Panc1 (cell line): ENCODE results near the gene PREP. TPM values are rescaled to one million over a fixed set of nuclear protein-coding genes. Genes with fewer than 3 reads are reported as not detected.

Experiments
- ATAC-seq: fragments of 200-7000 bp; cut with Tn5 transposase; 2 replicates; pipeline ENCODE4 v1.9.1; 2020; ENCODE audit warnings: mild to moderate bottlenecking, moderate library complexity
- BruUV-seq: library from RNA; stranded (reverse); fragments of 400-500 nt; replicated peaks from 2 replicates; lab custom pipeline; 2021; lab: Mats Ljungman, UMichigan
- CTCF ChIA-PET: fragments of 300-600 bp; sonication (Branson Sonifier 250); formaldehyde crosslinking; loops from one replicate; lab custom pipeline; 2022; ENCODE audit warnings: antibody characterized with exemption; lab: Charles Lee
- POLR2A ChIA-PET: fragments of 300-600 bp; sonication (Branson Sonifier 250); formaldehyde crosslinking; loops from one replicate; lab custom pipeline; 2022; ENCODE audit warnings: antibody characterized with exemption; lab: Charles Lee
- DNase-seq: peaks from one replicate; pipeline ENCODE4 v3.0.0-alpha.2; 2010; ENCODE audit warnings: low read depth, low spot score
- H3K27ac ChIP-seq: 2 replicates; pipeline ENCODE4 v1.5.1; 2011; ENCODE audit warnings: mild to moderate bottlenecking, low read length, inconsistent platforms
- H3K27me3 ChIP-seq: fragments of 200-500 bp; sonication (Bioruptor generic); 2 replicates; pipeline ENCODE4 v1.6.0; 2014; ENCODE audit warnings: low read length, inconsistent platforms; ENCODE audit not compliant: control insufficient read depth, insufficient read depth
- H3K36me3 ChIP-seq: fragments of 200-500 bp; sonication (Bioruptor generic); 2 replicates; pipeline ENCODE4 v1.5.1; 2014; ENCODE audit warnings: inconsistent platforms, mild to moderate bottlenecking, low read length, moderate library complexity; ENCODE audit not compliant: control insufficient read depth, insufficient read depth
- H3K4me1 ChIP-seq: 2 replicates; pipeline ENCODE4 v1.5.1; 2011; ENCODE audit warnings: inconsistent platforms, mild to moderate bottlenecking, low read length, moderate library complexity; ENCODE audit not compliant: control insufficient read depth, insufficient read depth
- H3K4me3 ChIP-seq, 2 experiments: 2 replicates each; pipeline ENCODE4 v1.5.1; 2011 to 2012; ENCODE audit warnings: low read depth in 2 of 2, low read length in 2 of 2, mild to moderate bottlenecking in 2 of 2, inconsistent platforms in 1 of 2, moderate library complexity in 1 of 2
- H3K9me3 ChIP-seq: fragments of 200-500 bp; sonication (Bioruptor generic); 2 replicates; pipeline ENCODE4 v1.5.1; 2014; ENCODE audit warnings: low read depth, mild to moderate bottlenecking, inconsistent platforms, low read length, moderate library complexity; ENCODE audit not compliant: control insufficient read depth, insufficient read depth
- POLR2AphosphoS5 ChIP-seq: IDR thresholded peaks from 2 replicates; pipeline ENCODE4 v1.6.1; 2012; ENCODE audit warnings: mild to moderate bottlenecking, low read depth, low read length, moderate library complexity
- SIN3A ChIP-seq: IDR thresholded peaks from 2 replicates; pipeline ENCODE4 v1.6.1; 2012; ENCODE audit warnings: low read depth, mild to moderate bottlenecking, low read length, moderate library complexity, borderline replicate concordance; ENCODE audit not compliant: insufficient read depth
- TCF7L2 ChIP-seq: IDR thresholded peaks from 2 replicates; pipeline ENCODE4 v1.6.1; 2011; ENCODE audit warnings: mild to moderate bottlenecking, low read depth, low read length, inconsistent platforms
- in situ Hi-C: cut with HindIII; loops from 2 replicates; pipeline ENCODE4 v1.10.0; 2016; ENCODE audit warnings: low sequenced_read_pairs, low pct_unique_long_range_greater_than_20kb
- intact Hi-C: fragments of 100-400 bp; cut with micrococcal nuclease; formaldehyde crosslinking; loops from one replicate; pipeline ENCODE4 v1.10.0; 2022; ENCODE audit not compliant: unreplicated experiment
- total RNA-seq: library from RNA; stranded (reverse); gene quantifications from one replicate; pipeline ENCODE4 v1.2.1, GENCODE V29; 2021; ENCODE audit not compliant: unreplicated experiment
- TF ChIP-seq, protein P1 (sequence below), 2 experiments: IDR thresholded peaks; 2 replicates each; pipeline ENCODE4 v1.6.1; 2011 to 2012; ENCODE audit warnings: low read depth in 2 of 2, control low read depth in 1 of 2, low read length in 1 of 2, mild to moderate bottlenecking in 1 of 2, moderate library complexity in 1 of 2; ENCODE audit not compliant: insufficient read depth in 1 of 2
- TF ChIP-seq, protein P2 (sequence below): fragments of 450-650 bp; IDR thresholded peaks from 2 replicates; pipeline ENCODE4 v1.5.1; 2017; ENCODE audit warnings: mild to moderate bottlenecking

PREP gene
- total RNA-seq, 1 experiment from 2014 or later: 50.4 TPM

DNA sequence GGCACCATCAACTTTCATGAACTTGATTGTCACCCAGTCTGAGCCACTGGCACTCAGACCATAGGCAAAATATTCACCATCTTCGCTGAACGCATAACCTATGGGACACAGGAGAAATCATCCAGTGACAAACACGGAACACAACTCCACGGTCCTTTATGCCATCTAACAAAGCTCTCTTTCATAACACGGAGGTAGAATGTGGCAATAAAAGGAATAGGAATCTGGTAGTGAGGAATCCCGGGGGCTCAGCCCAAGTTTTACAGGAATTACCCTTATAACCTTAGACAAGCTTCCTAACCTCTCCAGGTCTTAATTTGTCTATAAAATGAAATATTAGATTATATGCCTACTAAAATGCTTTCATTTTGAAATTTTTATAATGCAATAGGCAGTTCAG lies 29.4 kb downstream of the PREP start:
- peaks cover 19% of the 10 kb centered on the region; the same call in 1 of the 2 replicates for H3K36me3 ChIP-seq
- no TSS peak for BruUV-seq
- H3K4me3 ChIP-seq: no peak overlapping the region

DNA sequence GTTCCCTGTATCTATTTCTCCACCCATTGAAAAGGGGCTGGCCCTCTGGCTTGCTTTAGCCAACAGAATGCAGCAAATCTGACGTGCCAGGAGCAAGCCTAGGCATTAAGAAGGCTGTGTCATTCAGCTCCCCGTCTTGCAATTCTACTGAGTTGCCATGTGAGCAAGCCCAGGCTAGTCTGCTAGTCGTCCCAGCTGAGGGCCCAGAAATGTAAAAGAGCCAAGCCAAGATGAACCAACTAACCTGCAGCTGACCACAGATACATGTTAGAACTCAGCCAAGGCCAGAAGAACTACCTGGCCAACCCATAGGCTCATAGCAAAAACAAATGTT lies 30.1 kb downstream of the PREP start:
- in situ Hi-C loops: no loop called here
- POLR2A ChIA-PET: no interaction called here

More for the DNA sequence above, 29.4 kb downstream of the PREP start:
- in situ Hi-C loops: no loop called here
- ChIA-PET POLR2A (no interaction called here), CTCF (interaction anchor here (1.2 kb wide), 1 partner anchor 29 kb away, joined by 3 read pairs; the partner anchor contains the start of gene PREP)
- TF ChIP-seq SIN3A: no peak
- TF ChIP-seq, protein P1, sequence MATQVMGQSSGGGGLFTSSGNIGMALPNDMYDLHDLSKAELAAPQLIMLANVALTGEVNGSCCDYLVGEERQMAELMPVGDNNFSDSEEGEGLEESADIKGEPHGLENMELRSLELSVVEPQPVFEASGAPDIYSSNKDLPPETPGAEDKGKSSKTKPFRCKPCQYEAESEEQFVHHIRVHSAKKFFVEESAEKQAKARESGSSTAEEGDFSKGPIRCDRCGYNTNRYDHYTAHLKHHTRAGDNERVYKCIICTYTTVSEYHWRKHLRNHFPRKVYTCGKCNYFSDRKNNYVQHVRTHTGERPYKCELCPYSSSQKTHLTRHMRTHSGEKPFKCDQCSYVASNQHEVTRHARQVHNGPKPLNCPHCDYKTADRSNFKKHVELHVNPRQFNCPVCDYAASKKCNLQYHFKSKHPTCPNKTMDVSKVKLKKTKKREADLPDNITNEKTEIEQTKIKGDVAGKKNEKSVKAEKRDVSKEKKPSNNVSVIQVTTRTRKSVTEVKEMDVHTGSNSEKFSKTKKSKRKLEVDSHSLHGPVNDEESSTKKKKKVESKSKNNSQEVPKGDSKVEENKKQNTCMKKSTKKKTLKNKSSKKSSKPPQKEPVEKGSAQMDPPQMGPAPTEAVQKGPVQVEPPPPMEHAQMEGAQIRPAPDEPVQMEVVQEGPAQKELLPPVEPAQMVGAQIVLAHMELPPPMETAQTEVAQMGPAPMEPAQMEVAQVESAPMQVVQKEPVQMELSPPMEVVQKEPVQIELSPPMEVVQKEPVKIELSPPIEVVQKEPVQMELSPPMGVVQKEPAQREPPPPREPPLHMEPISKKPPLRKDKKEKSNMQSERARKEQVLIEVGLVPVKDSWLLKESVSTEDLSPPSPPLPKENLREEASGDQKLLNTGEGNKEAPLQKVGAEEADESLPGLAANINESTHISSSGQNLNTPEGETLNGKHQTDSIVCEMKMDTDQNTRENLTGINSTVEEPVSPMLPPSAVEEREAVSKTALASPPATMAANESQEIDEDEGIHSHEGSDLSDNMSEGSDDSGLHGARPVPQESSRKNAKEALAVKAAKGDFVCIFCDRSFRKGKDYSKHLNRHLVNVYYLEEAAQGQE (IDR thresholded peaks at IDR 0.05; ENCODE audit: insufficient read depth in 1 of 2, low read depth in 2 of 2, low read length in 1 of 2): no peak
- no peak for TF ChIP-seq POLR2AphosphoS5
- TF ChIP-seq TCF7L2: no peak
- TF ChIP-seq, protein P2, sequence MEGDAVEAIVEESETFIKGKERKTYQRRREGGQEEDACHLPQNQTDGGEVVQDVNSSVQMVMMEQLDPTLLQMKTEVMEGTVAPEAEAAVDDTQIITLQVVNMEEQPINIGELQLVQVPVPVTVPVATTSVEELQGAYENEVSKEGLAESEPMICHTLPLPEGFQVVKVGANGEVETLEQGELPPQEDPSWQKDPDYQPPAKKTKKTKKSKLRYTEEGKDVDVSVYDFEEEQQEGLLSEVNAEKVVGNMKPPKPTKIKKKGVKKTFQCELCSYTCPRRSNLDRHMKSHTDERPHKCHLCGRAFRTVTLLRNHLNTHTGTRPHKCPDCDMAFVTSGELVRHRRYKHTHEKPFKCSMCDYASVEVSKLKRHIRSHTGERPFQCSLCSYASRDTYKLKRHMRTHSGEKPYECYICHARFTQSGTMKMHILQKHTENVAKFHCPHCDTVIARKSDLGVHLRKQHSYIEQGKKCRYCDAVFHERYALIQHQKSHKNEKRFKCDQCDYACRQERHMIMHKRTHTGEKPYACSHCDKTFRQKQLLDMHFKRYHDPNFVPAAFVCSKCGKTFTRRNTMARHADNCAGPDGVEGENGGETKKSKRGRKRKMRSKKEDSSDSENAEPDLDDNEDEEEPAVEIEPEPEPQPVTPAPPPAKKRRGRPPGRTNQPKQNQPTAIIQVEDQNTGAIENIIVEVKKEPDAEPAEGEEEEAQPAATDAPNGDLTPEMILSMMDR: no peak
- H3K9me3 ChIP-seq: no peaks in the 10 kb centered on the region
- no peaks in the 10 kb centered on the region for H3K27me3 ChIP-seq
- DNase-seq (no peak), ATAC-seq (no peak)
- H3K27ac ChIP-seq: no peak overlapping the region
- intact Hi-C loops: no loop called here
- no peaks in the 10 kb centered on the region; the same call in 1 of the 2 replicates for H3K4me1 ChIP-seq

More for the DNA sequence above, 30.1 kb downstream of the PREP start:
- no peaks in the 10 kb centered on the region for H3K27me3 ChIP-seq
- TF ChIP-seq, protein P2: no peak
- TF ChIP-seq POLR2AphosphoS5: no peak
- H3K4me1 ChIP-seq: no peaks in the 10 kb centered on the region; the same call in 1 of the 2 replicates
- no peak overlapping the region for H3K27ac ChIP-seq
- ATAC-seq (no peak), DNase-seq (no peak)
- CTCF ChIA-PET: no interaction called here
- no peak overlapping the region for H3K4me3 ChIP-seq
- no TSS peak for BruUV-seq
- H3K36me3 ChIP-seq: peaks cover 23% of the 10 kb centered on the region; the same call in 1 of the 2 replicates
- no peaks in the 10 kb centered on the region for H3K9me3 ChIP-seq
- intact Hi-C loops: no loop called here
